Neural progenitor cell (in vitro differentiated cells): ENCODE measurements around the gene C9.

ENCODE experiments used
- EZH2 ChIP-seq: fragments of 200-600 bp; sonication (generic); IDR thresholded peaks from 2 replicates; pipeline ENCODE4 v1.6.1; 2017; ENCODE audit warnings: antibody characterized with exemption, mild to moderate bottlenecking, moderate library complexity
- TF ChIP-seq, protein P1 (sequence below): fragments of 200-600 bp; sonication (generic); IDR thresholded peaks from 2 replicates; pipeline ENCODE4 v1.5.1; 2017; ENCODE audit warnings: antibody characterized with exemption, mild to moderate bottlenecking

GRCh38 chr5:39299962-39300361 lies 64.3 kb downstream of the C9 start:
- TF ChIP-seq, protein P1, sequence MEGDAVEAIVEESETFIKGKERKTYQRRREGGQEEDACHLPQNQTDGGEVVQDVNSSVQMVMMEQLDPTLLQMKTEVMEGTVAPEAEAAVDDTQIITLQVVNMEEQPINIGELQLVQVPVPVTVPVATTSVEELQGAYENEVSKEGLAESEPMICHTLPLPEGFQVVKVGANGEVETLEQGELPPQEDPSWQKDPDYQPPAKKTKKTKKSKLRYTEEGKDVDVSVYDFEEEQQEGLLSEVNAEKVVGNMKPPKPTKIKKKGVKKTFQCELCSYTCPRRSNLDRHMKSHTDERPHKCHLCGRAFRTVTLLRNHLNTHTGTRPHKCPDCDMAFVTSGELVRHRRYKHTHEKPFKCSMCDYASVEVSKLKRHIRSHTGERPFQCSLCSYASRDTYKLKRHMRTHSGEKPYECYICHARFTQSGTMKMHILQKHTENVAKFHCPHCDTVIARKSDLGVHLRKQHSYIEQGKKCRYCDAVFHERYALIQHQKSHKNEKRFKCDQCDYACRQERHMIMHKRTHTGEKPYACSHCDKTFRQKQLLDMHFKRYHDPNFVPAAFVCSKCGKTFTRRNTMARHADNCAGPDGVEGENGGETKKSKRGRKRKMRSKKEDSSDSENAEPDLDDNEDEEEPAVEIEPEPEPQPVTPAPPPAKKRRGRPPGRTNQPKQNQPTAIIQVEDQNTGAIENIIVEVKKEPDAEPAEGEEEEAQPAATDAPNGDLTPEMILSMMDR: no peak
- no peak for TF ChIP-seq EZH2
